Motor neuron (in vitro differentiated cells): ENCODE measurements around the gene SP5. TPM values are rescaled to one million over a fixed set of nuclear protein-coding genes. Genes with fewer than 3 reads are reported as not detected.

Experiments
- ATAC-seq, 8 experiments: fragments of 200-7000 bp; cut with Tn5 transposase; replicated peaks in 6 of 8; 2 replicates each; pipeline ENCODE4 v1.8.0; 2021; ENCODE audit warnings: mild to moderate bottlenecking in 8 of 8, moderate library complexity in 8 of 8
- H3K27ac ChIP-seq, 2 donors: fragments of 250-450 bp; sonication (Bioruptor Pico); 2 replicates each; pipeline ENCODE4 v1.9.0; 2021; ENCODE audit warnings: antibody characterized with exemption in 2 of 2, mild to moderate bottlenecking in 2 of 2, moderate library complexity in 1 of 2
- H3K4me1 ChIP-seq, 2 donors: fragments of 250-450 bp; sonication (Bioruptor Pico); replicated peaks in 1 of 2; 2 replicates each; pipeline ENCODE4 v1.6.1; 2021; ENCODE audit warnings: antibody characterized with exemption in 2 of 2, mild to moderate bottlenecking in 2 of 2, moderate library complexity in 1 of 2
- H3K4me3 ChIP-seq, 5 donors: fragments of 250-450 bp; sonication (Bioruptor Pico); 2 replicates each; pipeline ENCODE4 v1.9.0; 2021; ENCODE audit warnings: antibody characterized with exemption in 5 of 5, mild to moderate bottlenecking in 5 of 5, moderate library complexity in 4 of 5
- WGBS, 10 experiments: fragments of 450-650 bp; shearing (Covaris generic); methylation state at CpG; one replicate each; pipeline ENCODE4 v1.0.0; 2022; 5-methylcytosine and 5-hydroxymethylcytosine counted together
- in situ Hi-C, 9 experiments: fragments of 400-800 bp; cut with MboI; loops; one replicate each; pipeline ENCODE4 v1.15.0; 2021; ENCODE audit warnings: low sequenced_read_pairs in 9 of 9, low pct_unique_long_range_greater_than_20kb in 2 of 9; ENCODE audit not compliant: unreplicated experiment in 9 of 9
- total RNA-seq, 8 experiments: library from RNA; unstranded; fragments of 300-600 nt; gene quantifications; 2 replicates each; pipeline versions ENCODE4 v1.2.3 to v1.2.4, GENCODE V29; 2022

Gene SP5
- total RNA-seq, 8 experiments from 2014 or later, result 0.11 to 0.57 (median 0.14) TPM; not detected in 3

DNA sequence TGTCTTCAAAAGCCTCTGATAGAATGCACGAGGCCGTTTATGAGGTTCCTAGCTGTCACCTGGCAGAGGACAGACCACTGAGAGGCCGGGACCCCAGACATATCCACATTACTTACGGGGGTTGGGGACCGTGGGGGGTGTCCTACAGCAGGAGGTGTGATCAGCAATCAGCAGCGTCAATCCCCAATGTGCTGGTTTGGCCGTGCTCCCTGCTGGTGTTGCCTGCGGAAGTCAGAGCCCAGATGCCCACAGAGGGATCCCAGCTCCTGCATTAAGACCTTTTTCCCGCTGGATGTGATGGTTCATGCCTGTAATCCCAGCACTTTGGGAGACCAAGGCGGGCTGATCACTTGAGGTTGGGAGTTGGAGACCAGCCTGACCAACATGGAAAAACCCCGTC lies 20.8 kb upstream of the SP5 start:
- H3K4me1 ChIP-seq, result peaks cover 13 to 15% of the 10 kb centered on the region in 2 donors
- H3K4me3 ChIP-seq, result no peak overlapping the region
- no peak overlapping the region for H3K27ac ChIP-seq
- WGBS, 10 experiments, result 20 to 93% (median 85%) methylated on average over 2 to 4 of the region's 11 CpGs; no CpG with 5 or more reads in 6 of the 10 experiments
- no peak for ATAC-seq
- in situ Hi-C loops, result no loop called here

- in situ Hi-C loops, result no loop called here
- H3K4me3 ChIP-seq, result no peak overlapping the region
- WGBS, 10 experiments, result 8 to 54% (median 42%) methylated on average over 1 to 6 of the region's 6 CpGs; no CpG with 5 or more reads in 2 of the 10 experiments
- ATAC-seq, result peak in 6 of 8 experiments; percentile 29 to 75 (median 48)
- peaks cover 13 to 15% of the 10 kb centered on the region in 2 donors for H3K4me1 ChIP-seq
- H3K27ac ChIP-seq, result no peak overlapping the region
These were observed 19.4 kb upstream of the SP5 start for GRCh38 chr2:170695521-170696410.

GRCh38 chr2:170696948-170697347 lies 18.2 kb upstream of the SP5 start:
- no peak for ATAC-seq
- WGBS, 10 experiments, result 60 to 89% (median 79%) methylated on average over 1 to 3 of the region's 3 CpGs; no CpG with 5 or more reads in 6 of the 10 experiments
- in situ Hi-C loops, result no loop called here

GRCh38 chr2:170701011-170701410 lies 14.1 kb upstream of the SP5 start:
- ATAC-seq, result no peak
- Histone ChIP-seq H3K27ac (no peak overlapping the region), H3K4me3 (no peak overlapping the region), H3K4me1 (peaks cover under 1 to 3% of the 10 kb centered on the region in 2 donors)
- in situ Hi-C loops, result no loop called here
- 2 to 100% (median 73%) methylated on average over 1 to 4 of the region's 4 CpGs for WGBS, 10 experiments

More at GRCh38 chr2:170696948-170697347, 18.2 kb upstream of the SP5 start:
- H3K27ac ChIP-seq, result no peak overlapping the region
- H3K4me1 ChIP-seq, result peaks cover 13 to 15% of the 10 kb centered on the region in 2 donors
- H3K4me3 ChIP-seq, result no peak overlapping the region

GRCh38 chr2:170703776-170704476 lies 11.2 kb upstream of the SP5 start:
- Histone ChIP-seq H3K4me1 (no peaks in the 10 kb centered on the region), H3K27ac (no peak overlapping the region), H3K4me3 (no peak overlapping the region)
- 20 to 100% (median 73%) methylated on average over 1 to 4 of the region's 4 CpGs; no CpG with 5 or more reads in 3 of the 10 experiments for WGBS, 10 experiments
- in situ Hi-C loops, result no loop called here
- no peak for ATAC-seq

- WGBS, 10 experiments, result 0 to 64% (median 35%) methylated on average over 6 to 16 of the region's 16 CpGs
- ATAC-seq, result no peak
These were observed 7.0 kb upstream of the SP5 start for GRCh38 chr2:170707821-170708795.

DNA sequence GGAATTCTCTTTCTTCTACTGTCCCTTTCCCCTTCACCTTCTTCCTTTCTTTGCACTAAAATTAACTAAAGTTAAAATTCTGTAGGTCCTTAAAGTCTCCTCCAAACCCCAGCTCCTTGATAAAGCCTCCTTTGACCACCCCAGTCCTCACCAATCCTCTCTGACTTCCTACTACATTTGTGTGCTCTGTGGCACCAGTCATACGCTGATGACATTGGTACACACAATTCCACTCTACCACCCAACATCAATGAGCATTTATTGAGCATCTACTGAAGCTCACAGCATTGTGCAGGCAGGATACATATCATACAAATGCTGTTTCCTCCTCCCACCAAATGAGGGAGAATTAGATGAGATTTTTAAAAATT lies 4.5 kb upstream of the SP5 start:
- H3K4me3 ChIP-seq, result no peak overlapping the region
- 33 to 71% (median 50%) methylated on average over 1 of the region's 1 CpG; no CpG with 5 or more reads in 5 of the 10 experiments for whole genome bisulfite sequencing, 10 experiments
- ATAC-seq, result no peak

More at GRCh38 chr2:170707821-170708795, 7.0 kb upstream of the SP5 start:
- Histone ChIP-seq H3K27ac (no peak overlapping the region), H3K4me1 (peaks cover 5 to 9% of the 10 kb centered on the region in 2 donors), H3K4me3 (no peak overlapping the region)
- in situ Hi-C loops, result no loop called here

GRCh38 chr2:170711196-170711773 lies 3.9 kb upstream of the SP5 start:
- H3K4me1 ChIP-seq, result peaks cover 5 to 9% of the 10 kb centered on the region in 2 donors
- ATAC-seq, result no peak
- no peak overlapping the region for H3K27ac ChIP-seq
- 0 to 20% (median 0%) methylated on average over 1 to 9 of the region's 9 CpGs; no CpG with 5 or more reads in 2 of the 10 experiments for WGBS, 10 experiments
- in situ Hi-C loops, result no loop called here
- H3K4me3 ChIP-seq, result peak overlapping the region in 1 of 5 donors; percentile 20

More for the DNA sequence above, 4.5 kb upstream of the SP5 start:
- in situ Hi-C loops, result no loop called here
- peaks cover 5 to 9% of the 10 kb centered on the region in 2 donors for H3K4me1 ChIP-seq
- no peak overlapping the region for H3K27ac ChIP-seq

DNA sequence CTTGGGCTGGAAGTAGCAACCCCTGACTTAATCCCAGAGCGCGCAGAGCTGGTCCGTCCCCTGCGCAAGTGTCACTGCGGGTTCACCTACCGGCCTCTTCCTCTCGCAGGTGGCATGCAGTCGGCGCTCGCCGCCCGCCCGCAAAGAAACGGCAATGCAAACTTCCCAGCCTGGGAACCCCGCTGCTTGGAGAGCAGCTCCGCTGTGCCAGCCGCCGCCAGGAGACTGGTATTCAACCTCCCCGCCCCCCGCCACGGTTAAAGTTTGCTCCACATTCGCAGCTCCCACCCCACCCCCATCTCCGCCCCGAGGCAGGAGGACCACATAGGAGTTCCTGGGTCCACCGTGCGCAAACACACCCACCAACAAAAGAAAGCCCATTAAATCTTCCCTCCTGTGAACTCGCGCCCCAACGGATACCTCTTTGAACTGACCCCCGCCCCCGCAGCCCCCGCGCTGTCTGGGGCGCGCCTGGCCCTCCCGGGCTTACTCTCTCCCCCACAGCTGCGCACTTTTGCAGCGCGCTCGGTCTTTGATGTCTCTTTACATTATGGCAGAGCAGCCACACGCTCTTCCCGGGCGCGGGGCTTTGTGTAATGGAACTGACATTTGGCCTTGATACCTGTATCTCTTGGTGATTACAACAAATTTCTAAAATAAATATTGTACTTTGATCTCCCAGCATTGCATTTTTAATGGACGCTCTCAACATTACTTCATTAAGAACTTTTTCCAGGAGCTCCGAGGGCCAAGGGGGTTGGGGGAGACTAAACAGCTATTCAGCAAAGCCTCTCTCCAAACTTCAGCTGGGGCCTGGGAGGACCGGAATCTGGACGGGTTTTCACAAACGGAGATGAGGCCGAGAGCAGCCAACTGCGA lies 3.1 kb upstream of the SP5 start:
- H3K27ac ChIP-seq, result no peak overlapping the region
- in situ Hi-C loops, result no loop called here
- peak overlapping the region in 3 of 5 donors; percentile 4 to 20 (median 10) for H3K4me3 ChIP-seq

DNA sequence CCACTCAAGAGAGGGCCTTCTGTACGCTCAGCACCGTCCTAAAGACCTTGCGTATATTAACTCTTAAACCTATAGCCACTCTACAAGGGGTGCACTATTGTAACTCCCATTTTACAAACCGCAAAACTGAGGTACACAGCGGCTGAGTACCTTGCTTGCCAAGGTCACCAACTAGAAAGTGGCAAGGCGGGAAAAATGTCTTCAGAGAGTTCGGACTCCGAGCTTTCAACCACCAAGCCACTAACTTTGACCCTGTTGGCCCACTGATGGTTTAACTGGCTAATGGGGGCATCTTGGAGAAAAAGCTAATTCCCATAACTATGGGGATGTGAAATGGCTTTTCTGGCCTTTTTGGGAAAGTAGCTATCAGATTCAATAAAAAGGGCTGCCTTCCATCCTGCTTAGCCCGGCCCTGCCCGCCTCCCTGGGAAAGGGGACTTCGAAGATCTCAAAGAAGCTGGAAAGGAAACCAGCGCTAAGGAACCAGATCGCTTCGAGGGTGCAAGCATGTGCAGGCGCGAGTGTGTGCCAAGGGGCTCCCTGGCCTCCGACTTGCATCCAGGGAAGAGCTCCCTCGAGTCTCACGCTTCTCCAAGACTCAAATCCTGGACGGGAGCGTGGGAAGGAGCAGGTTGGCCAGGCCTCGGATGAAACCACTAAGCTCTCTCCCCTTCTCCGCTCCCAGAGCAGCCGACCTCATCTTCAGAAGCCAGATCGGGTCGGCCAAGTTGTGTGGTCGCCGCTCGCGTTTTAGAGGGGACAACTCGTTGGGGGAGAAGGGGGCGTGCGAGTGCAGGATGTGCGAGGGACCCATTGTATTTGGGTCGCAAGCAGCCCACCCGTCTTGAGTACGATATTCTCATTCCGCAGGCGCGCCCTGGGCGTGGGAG lies 2.2 kb upstream of the SP5 start:
- WGBS, 10 experiments, result 17 to 100% (median 38%) methylated on average over 1 to 18 of the region's 41 CpGs; no CpG with 5 or more reads in 1 of the 10 experiments
- ATAC-seq, result no peak
- Histone ChIP-seq H3K4me1 (peaks cover 7 to 9% of the 10 kb centered on the region in 2 donors), H3K4me3 (no peak overlapping the region), H3K27ac (no peak overlapping the region)
- in situ Hi-C loops, result no loop called here

More for the DNA sequence above, 3.1 kb upstream of the SP5 start:
- 4 to 20% (median 8%) methylated on average over 2 to 9 of the region's 51 CpGs; no CpG with 5 or more reads in 3 of the 10 experiments for WGBS, 10 experiments
- H3K4me1 ChIP-seq, result peaks cover 5 to 9% of the 10 kb centered on the region in 2 donors
- peak in 1 of 8 experiments; percentile 17 for ATAC-seq
